Activated naive CD4-positive, alpha-beta T cell treated with anti-CD3 and anti-CD28 coated beads for 36 hours (primary cell): ENCODE data around the gene TP53TG5. TPM values are rescaled to one million over a fixed set of nuclear protein-coding genes. Genes with fewer than 3 reads are reported as not detected.
A peak's percentile ranks its signal among the peaks of the same experiment; 100 is the strongest.

Experiments
- CTCF ChIA-PET: fragments of 350-600 bp; sonication (Branson Sonifier 250); formaldehyde crosslinking; loops from one replicate; lab custom pipeline; 2021; ENCODE audit warnings: antibody characterized with exemption; lab: Charles Lee
- DNase-seq: peaks from one replicate; pipeline ENCODE4 v3.0.0-alpha.2; 2020
- H3K27ac Mint-ChIP-seq: one replicate; pipeline ENCODE4 v1.8.0; 2021; ENCODE audit warnings: mild to moderate bottlenecking, mixed read lengths
- H3K27me3 Mint-ChIP-seq: one replicate; pipeline ENCODE4 v1.8.0; 2021; ENCODE audit warnings: low read depth, mixed read lengths
- H3K36me3 Mint-ChIP-seq: one replicate; pipeline ENCODE4 v1.8.0; 2021; ENCODE audit warnings: low read depth, mixed read lengths
- H3K4me1 Mint-ChIP-seq: one replicate; pipeline ENCODE4 v1.8.0; 2021; ENCODE audit warnings: low read depth, mixed read lengths
- H3K4me3 Mint-ChIP-seq: one replicate; pipeline ENCODE4 v1.8.0; 2021; ENCODE audit warnings: mild to moderate bottlenecking, moderate library complexity, mixed read lengths
- H3K9me3 Mint-ChIP-seq: one replicate; pipeline ENCODE4 v1.8.0; 2021; ENCODE audit warnings: mixed read lengths
- intact Hi-C: fragments of 100-400 bp; cut with micrococcal nuclease; formaldehyde crosslinking; loops from one replicate; pipeline ENCODE4 v1.15.1; 2023
- microRNA-seq: library from miRNA; unstranded; fragments of <30 nt; microRNA quantifications from one replicate; pipeline ENCODE4 v1.2.0, GENCODE V29; 2022; ENCODE audit warnings: borderline microRNAs expressed, borderline replicate concordance
- total RNA-seq, 2 experiments: library from RNA; stranded (reverse); gene quantifications; one replicate each; pipeline ENCODE4 v1.2.3, GENCODE V29; 2021

TP53TG5 gene
- total RNA-seq, 2 experiments from 2014 or later: 0.59 to 1.0 TPM

DNA sequence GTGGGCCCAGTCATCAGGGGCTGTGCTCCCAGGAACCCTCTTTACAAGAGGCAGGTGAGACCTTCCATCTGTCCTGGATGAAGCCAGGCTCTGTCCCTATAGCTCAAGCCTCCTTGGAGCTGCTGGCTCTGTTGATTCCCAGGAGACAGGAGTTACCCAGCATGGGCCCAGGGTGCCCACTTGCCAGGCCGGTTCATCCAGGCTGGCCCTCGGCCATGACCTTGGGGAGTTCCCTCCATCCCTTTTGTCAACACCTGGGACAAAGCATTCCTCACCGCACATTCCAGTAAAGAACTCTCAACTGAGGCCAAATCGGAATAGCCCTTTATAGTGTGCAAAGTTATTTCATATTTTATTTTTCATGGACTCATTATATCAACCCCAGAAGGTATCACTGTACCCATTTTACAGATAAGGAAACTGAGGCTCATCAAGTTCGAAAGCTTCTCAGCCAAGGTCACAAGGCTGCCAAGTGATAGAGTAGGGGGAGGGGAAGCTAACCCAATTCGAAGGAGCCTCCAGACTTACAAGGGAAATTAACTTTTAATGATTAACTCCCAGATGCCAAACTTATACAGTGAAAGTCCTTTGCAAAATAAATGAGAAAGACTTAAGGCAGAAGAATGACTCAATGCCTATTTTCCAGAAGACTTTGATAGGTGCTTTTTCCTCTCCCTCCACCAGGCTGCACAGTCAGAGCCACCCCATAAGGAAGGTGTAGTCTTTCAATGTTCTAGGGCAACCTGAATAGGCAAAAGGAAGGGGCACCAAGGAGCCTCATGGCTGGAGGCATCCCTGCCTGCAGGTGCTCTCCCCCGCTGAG is 48.4 kb downstream of the TP53TG5 start:
- CTCF ChIA-PET: interaction anchor here (0.9 to 1.4 kb wide), 2 partner anchors 18 to 108 kb away, joined by 3 read pairs; no protein-coding TSS in a partner anchor
- peaks cover 16% of the 10 kb centered on the region for H3K36me3 Mint-ChIP-seq
- intact Hi-C loops: no loop called here
- no peak overlapping the region for H3K4me3 Mint-ChIP-seq
- H3K27ac Mint-ChIP-seq: no peak overlapping the region
- DNase-seq: no peak
- H3K9me3 Mint-ChIP-seq: no peaks in the 10 kb centered on the region
- no peaks in the 10 kb centered on the region for H3K27me3 Mint-ChIP-seq
- no peaks in the 10 kb centered on the region for H3K4me1 Mint-ChIP-seq

- H3K9me3 Mint-ChIP-seq: no peaks in the 10 kb centered on the region
- no peak overlapping the region for H3K4me3 Mint-ChIP-seq
- H3K27me3 Mint-ChIP-seq: no peaks in the 10 kb centered on the region
- DNase-seq: no peak
- peaks cover 16% of the 10 kb centered on the region for H3K36me3 Mint-ChIP-seq
- H3K27ac Mint-ChIP-seq: no peak overlapping the region
- intact Hi-C loops: no loop called here
- CTCF ChIA-PET: interaction anchor here (0.9 to 2.0 kb wide), 3 partner anchors 17 to 442 kb away, joined by 3 to 5 read pairs (median 3); no protein-coding TSS in a partner anchor
- H3K4me1 Mint-ChIP-seq: no peaks in the 10 kb centered on the region
Observed at GRCh38 chr20:45328451-45328850, 49.7 kb downstream of the TP53TG5 start.

DNA sequence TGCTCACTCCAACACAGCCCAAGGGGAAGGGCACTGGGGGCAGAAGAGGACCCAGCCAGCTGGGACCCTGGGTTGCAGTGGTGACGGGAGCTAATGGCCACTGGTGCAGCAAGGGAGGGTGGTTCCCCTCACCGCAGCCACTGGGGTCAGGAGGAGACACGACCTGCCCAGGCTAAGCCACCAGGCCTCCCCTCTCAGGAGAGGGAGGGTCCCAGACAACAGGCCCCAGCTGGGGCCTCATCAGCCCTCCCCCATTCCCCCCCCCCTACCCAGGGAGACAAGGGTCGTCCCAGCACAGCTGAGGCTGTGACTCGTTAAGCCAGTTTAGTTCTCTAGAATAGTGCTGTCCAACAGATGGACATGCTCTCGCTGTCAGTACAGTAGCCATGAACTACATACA is 52.8 kb downstream of the TP53TG5 start:
- Mint-ChIP-seq H3K27ac (no peak overlapping the region), H3K36me3 (peaks cover 9% of the 10 kb centered on the region), H3K27me3 (no peaks in the 10 kb centered on the region), H3K9me3 (no peaks in the 10 kb centered on the region), H3K4me3 (no peak overlapping the region), H3K4me1 (peaks cover 10% of the 10 kb centered on the region)
- CTCF ChIA-PET: no interaction called here
- DNase-seq: no peak
- intact Hi-C loops: no loop called here

- Mint-ChIP-seq H3K9me3 (no peaks in the 10 kb centered on the region), H3K36me3 (peaks cover 4% of the 10 kb centered on the region), H3K4me1 (peaks cover 18% of the 10 kb centered on the region), H3K4me3 (no peak overlapping the region), H3K27me3 (no peaks in the 10 kb centered on the region), H3K27ac (no peak overlapping the region)
- DNase-seq: no peak
- CTCF ChIA-PET: interaction anchor here (0.9 to 9.1 kb wide), 8 partner anchors 9 to 448 kb away, joined by 3 to 116 read pairs (median 6); no protein-coding TSS in a partner anchor
- intact Hi-C loops: loop anchor here (1.0 kb wide), 2 partner anchors 114 to 127 kb away; no protein-coding TSS in a partner anchor
Observed at GRCh38 chr20:45323731-45324130, 54.4 kb downstream of the TP53TG5 start.

GRCh38 chr20:45322952-45323383 is 55.2 kb downstream of the TP53TG5 start:
- Mint-ChIP-seq H3K27me3 (no peaks in the 10 kb centered on the region), H3K36me3 (peaks cover 4% of the 10 kb centered on the region), H3K4me3 (no peak overlapping the region), H3K27ac (no peak overlapping the region), H3K9me3 (no peaks in the 10 kb centered on the region), H3K4me1 (peaks cover 26% of the 10 kb centered on the region)
- DNase-seq: peak; percentile 54
- CTCF ChIA-PET: interaction anchor here (0.9 to 9.1 kb wide), 12 partner anchors 8 to 448 kb away, joined by 3 to 116 read pairs (median 5); partner anchors contain the start of gene SYS1
- intact Hi-C loops: loop anchor here (1.0 kb wide), 2 partner anchors 114 to 127 kb away; no protein-coding TSS in a partner anchor

Small RNA genes within 50 kb of the gene (microRNA-seq; reads per million reads assigned to microRNA genes)
- gene MIR6812: 1.6 reads per million

Other genes starting within 250 kb of the TP53TG5 start
- gene PI3, start 203.4 kb downstream of the TP53TG5 start, total RNA-seq: not detected
- not detected for gene SEMG1, start 171.3 kb downstream of the TP53TG5 start, total RNA-seq
- gene SEMG2, start 157.0 kb downstream of the TP53TG5 start, total RNA-seq: not detected
- not detected for gene SLPI, start 123.8 kb downstream of the TP53TG5 start, total RNA-seq
- gene RBPJL, start 71.5 kb downstream of the TP53TG5 start, total RNA-seq: not detected
- gene MATN4, start 70.0 kb downstream of the TP53TG5 start, total RNA-seq: 1 to 10 TPM; 1.0 to 1.5 TPM
- 10 to 100 TPM; 28.4 to 31.4 TPM for gene SDC4, start 29.9 kb downstream of the TP53TG5 start, total RNA-seq
- gene SYS1, start 15.2 kb downstream of the TP53TG5 start, total RNA-seq: 10 to 100 TPM; 24.0 to 26.0 TPM
- 10 to 100 TPM; 55.3 to 56.7 TPM for gene DBNDD2, start 30.0 kb upstream of the TP53TG5 start, total RNA-seq
- 10 to 100 TPM; 37.7 to 43.8 TPM for gene PIGT, start 37.8 kb upstream of the TP53TG5 start, total RNA-seq
- gene WFDC2, start 91.4 kb upstream of the TP53TG5 start, total RNA-seq: 1 to 10 TPM in 1 of 2 experiments, under 1 TPM in 1; 0.83 to 1.0 TPM
- gene SPINT3, start 137.3 kb upstream of the TP53TG5 start, total RNA-seq: not detected
- not detected for gene WFDC6, start 161.2 kb upstream of the TP53TG5 start, total RNA-seq
- gene EPPIN, start 169.1 kb upstream of the TP53TG5 start, total RNA-seq: not detected
- not detected for gene WFDC8, start 201.0 kb upstream of the TP53TG5 start, total RNA-seq